Keratinocyte (primary cell): Measurements from ENCODE around the gene DSCAM. TPM values are rescaled to one million over a fixed set of nuclear protein-coding genes. Genes with fewer than 3 reads are reported as not detected.

Experiments used
- DNase-seq: peaks from one replicate; pipeline ENCODE4 v3.0.0-alpha.2; 2011; ENCODE audit warnings: low read depth, missing footprints, low spot score
- FAIRE-seq: peaks from 2 replicates; lab custom pipeline; 2011; peaks lifted over from hg19 to GRCh38; lab: Jason Lieb, UNC
- H2AFZ ChIP-seq: 2 replicates; pipeline ENCODE4 v1.6.0; 2012; ENCODE audit warnings: low read length, control low read depth, inconsistent platforms; ENCODE audit not compliant: control insufficient read depth
- H3K27ac ChIP-seq: 2 replicates; pipeline ENCODE4 v1.5.1; 2011; ENCODE audit warnings: low read length; ENCODE audit not compliant: control insufficient read depth, insufficient read depth
- H3K27me3 ChIP-seq: 3 replicates; pipeline ENCODE4 v1.6.0; 2011; ENCODE audit warnings: low read length; ENCODE audit not compliant: control insufficient read depth, insufficient read depth; ENCODE audit errors: extremely low read depth
- H3K36me3 ChIP-seq, 2 experiments: 2 replicates in 1 of 2; 3 replicates in 1 of 2; pipeline ENCODE4 v1.5.1; 2011; ENCODE audit warnings: low read length in 2 of 2, mild to moderate bottlenecking in 1 of 2; ENCODE audit not compliant: control insufficient read depth in 2 of 2, insufficient read depth in 2 of 2; ENCODE audit errors: extremely low read depth in 1 of 2
- H3K4me1 ChIP-seq: 3 replicates; pipeline ENCODE4 v1.5.1; 2011; ENCODE audit warnings: low read length; ENCODE audit not compliant: control insufficient read depth, insufficient read depth; ENCODE audit errors: extremely low read depth
- H3K4me2 ChIP-seq: 3 replicates; pipeline ENCODE4 v1.6.0; 2011; ENCODE audit warnings: low read depth, low read length; ENCODE audit not compliant: control insufficient read depth, insufficient read depth; ENCODE audit errors: extremely low read depth
- H3K4me3 ChIP-seq, 3 experiments: fragments of 200-600 bp in 1 of 3; sonication (generic) in 1 of 3; 2 replicates in 2 of 3; 3 replicates in 1 of 3; pipeline ENCODE4 v1.5.1; 2011 to 2016; ENCODE audit warnings: low read length in 3 of 3, mild to moderate bottlenecking in 3 of 3, control low read depth in 2 of 3, inconsistent platforms in 1 of 3, low read depth in 1 of 3, mixed read lengths in 1 of 3, mixed run types in 1 of 3, moderate library complexity in 1 of 3; ENCODE audit not compliant: control insufficient read depth in 2 of 3, insufficient read depth in 2 of 3; ENCODE audit errors: extremely low read depth in 1 of 3
- H3K79me2 ChIP-seq: 2 replicates; pipeline ENCODE4 v1.6.0; 2012; ENCODE audit warnings: low read length; ENCODE audit not compliant: control insufficient read depth, insufficient read depth
- H3K9ac ChIP-seq: 3 replicates; pipeline ENCODE4 v1.6.0; 2011; ENCODE audit warnings: low read length; ENCODE audit not compliant: control insufficient read depth, insufficient read depth; ENCODE audit errors: extremely low read depth
- H3K9me1 ChIP-seq: 3 replicates; pipeline ENCODE4 v1.6.0; 2011; ENCODE audit warnings: low read length; ENCODE audit not compliant: control insufficient read depth, insufficient read depth; ENCODE audit errors: extremely low read depth
- H3K9me3 ChIP-seq: 2 replicates; pipeline ENCODE4 v1.5.1; 2012; ENCODE audit warnings: low read depth, low read length; ENCODE audit not compliant: control insufficient read depth
- H4K20me1 ChIP-seq: 3 replicates; pipeline ENCODE4 v1.6.0; 2011; ENCODE audit warnings: low read length; ENCODE audit not compliant: control insufficient read depth, insufficient read depth; ENCODE audit errors: extremely low read depth
- CTCF ChIP-seq, 3 experiments: IDR thresholded peaks in 1 of 3; conservative IDR thresholded peaks in 1 of 3; optimal IDR thresholded peaks in 1 of 3; 2 replicates in 2 of 3; 3 replicates in 1 of 3; pipeline versions ENCODE3 to v1.5.1; 2011; ENCODE audit warnings: low read length in 3 of 3, mild to moderate bottlenecking in 3 of 3, moderate library complexity in 2 of 3, control low read depth in 1 of 3, inconsistent platforms in 1 of 3; ENCODE audit not compliant: insufficient read depth in 2 of 3; ENCODE audit errors: extremely low read depth in 1 of 3
- EZH2 ChIP-seq: IDR thresholded peaks from one replicate; pipeline ENCODE4 v1.6.1; 2012; ENCODE audit warnings: inconsistent platforms, mild to moderate bottlenecking, low read length, moderate library complexity
- dilution Hi-C: fragments of 300-500 bp; cut with MboI; formaldehyde crosslinking; loops from one replicate; pipeline ENCODE4 v1.7.0; 2020; ENCODE audit warnings: low sequenced_read_pairs; ENCODE audit not compliant: extremely low pct_ligation_motif_present
- polyA plus RNA-seq, 5 experiments: library from polyadenylated mRNA; depleted of rRNA in 3 of 5; stranded (reverse) in 3 of 5; stranded (forward) in 1 of 5; unstranded in 1 of 5; fragments of >200 nt; gene quantifications; 1 replicate in 1 of 5; 2 replicates in 3 of 5; 3 replicates in 1 of 5; pipeline versions ENCODE4 v1.2.1 to v1.2.3, GENCODE V29; 2011 to 2012; ENCODE audit warnings: missing spikeins in 2 of 5, low read depth in 1 of 5, low replicate concordance in 1 of 5

Gene DSCAM
- polyA plus RNA-seq, 1 donor (not counting 4 experiments of a cell fraction or from before 2014, with no cell fraction given), result 2.1 TPM

DNA sequence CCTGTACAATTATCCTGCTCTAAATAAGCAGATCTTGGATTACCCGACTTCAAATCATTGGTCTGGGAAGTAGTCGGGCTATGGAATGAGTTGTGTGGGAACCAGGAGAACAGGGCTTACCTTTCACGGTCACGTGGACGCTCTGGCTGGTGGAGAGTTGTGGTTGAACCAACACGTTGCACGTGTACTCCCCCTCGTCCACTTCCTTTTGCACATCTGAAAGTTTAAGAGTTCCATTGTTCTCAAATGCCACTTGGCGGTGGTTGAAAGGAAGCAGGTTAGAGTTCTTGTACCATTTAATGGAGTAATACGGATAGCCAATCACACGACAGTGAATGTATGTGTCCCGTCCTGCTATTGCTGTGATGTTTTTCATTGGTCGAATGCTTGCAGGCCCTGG is 509.0 kb downstream of the DSCAM start:
- H3K9me3 ChIP-seq, result no peaks in the 10 kb centered on the region
- H3K27ac ChIP-seq, result no peak overlapping the region
- FAIRE-seq (no peak), DNase-seq (no peak)
- H3K9me1 ChIP-seq, result no peaks in the 10 kb centered on the region
- H3K36me3 ChIP-seq, result peaks cover 0 to 1% of the 10 kb centered on the region in 2 experiments
- no peaks in the 10 kb centered on the region for H3K79me2 ChIP-seq
- no peaks in the 10 kb centered on the region for H4K20me1 ChIP-seq
- no peak for TF ChIP-seq EZH2
- TF ChIP-seq CTCF (optimal IDR thresholded peaks at IDR 0.05 in 1 of 3, IDR thresholded peaks at IDR 0.05 in 1 of 3, conservative IDR thresholded peaks at IDR 0.05 in 1 of 3; ENCODE audit: extremely low read depth in 1 of 3, insufficient read depth in 2 of 3, low read length in 3 of 3), result no peak
- no peak overlapping the region for H3K9ac ChIP-seq
- no peaks in the 10 kb centered on the region for H3K27me3 ChIP-seq
- H3K4me1 ChIP-seq, result no peaks in the 10 kb centered on the region
- no peak overlapping the region for H3K4me3 ChIP-seq
- no peak overlapping the region for H3K4me2 ChIP-seq
- H2AFZ ChIP-seq, result no peak overlapping the region
- dilution Hi-C loops, result no loop called here

GRCh38 chr21:40335704-40336103 is 511.3 kb downstream of the DSCAM start:
- FAIRE-seq (no peak), DNase-seq (no peak)
- H3K27ac ChIP-seq, result no peak overlapping the region
- H3K4me1 ChIP-seq, result no peaks in the 10 kb centered on the region
- H3K36me3 ChIP-seq, result peaks cover 0 to 1% of the 10 kb centered on the region in 2 experiments
- no peaks in the 10 kb centered on the region for H3K9me1 ChIP-seq
- dilution Hi-C loops, result no loop called here
- H2AFZ ChIP-seq, result no peak overlapping the region
- H4K20me1 ChIP-seq, result no peaks in the 10 kb centered on the region
- no peak overlapping the region for H3K4me3 ChIP-seq
- H3K4me2 ChIP-seq, result no peak overlapping the region
- no peak overlapping the region for H3K9ac ChIP-seq
- H3K9me3 ChIP-seq, result no peaks in the 10 kb centered on the region
- TF ChIP-seq CTCF (optimal IDR thresholded peaks at IDR 0.05 in 1 of 3, IDR thresholded peaks at IDR 0.05 in 1 of 3, conservative IDR thresholded peaks at IDR 0.05 in 1 of 3; ENCODE audit: extremely low read depth in 1 of 3, insufficient read depth in 2 of 3, low read length in 3 of 3) (no peak), EZH2 (no peak)
- H3K79me2 ChIP-seq, result no peaks in the 10 kb centered on the region
- no peaks in the 10 kb centered on the region for H3K27me3 ChIP-seq
